ENCODE measurements around the gene GJA9.

Gene GJA9

GRCh38 chr1:38881487-38881886 is at the start of gene GJA9:
Gene GJA9 (minus strand): TSS chr1:38881587. CDS start chr1:38876098, 5,489 bp downstream.
- Mint-ChIP-seq H3K4me3 (no peak within 1 kb of the TSS), H3K27ac (no peak within 1 kb of the TSS), H3K36me3 (ENCODE audit: low read depth) (no peaks in the 10 kb centered on the region), H3K9me3 (no peaks in the 10 kb centered on the region), H3K4me1 (no peaks in the 10 kb centered on the region), H3K27me3 (ENCODE audit: low read depth, poor library complexity) (peaks cover 5% of the 10 kb centered on the region)
- DNase-seq: no peak
- TF ChIP-seq CTCF (IDR thresholded peaks at IDR 0.05): no peak

GRCh38 chr1:38929476-38929875 is 48.1 kb upstream of the GJA9 start:
- DNase-seq: peak; percentile 21
- H3K4me1 Mint-ChIP-seq: peaks cover 29% of the 10 kb centered on the region
- no peaks in the 10 kb centered on the region for H3K9me3 Mint-ChIP-seq
- no peak overlapping the region for H3K27ac Mint-ChIP-seq
- no peak overlapping the region for H3K4me3 Mint-ChIP-seq
- H3K36me3 Mint-ChIP-seq (ENCODE audit: low read depth): no peaks in the 10 kb centered on the region
- TF ChIP-seq CTCF (IDR thresholded peaks at IDR 0.05): no peak
- H3K27me3 Mint-ChIP-seq (ENCODE audit: low read depth, poor library complexity): peaks cover 12% of the 10 kb centered on the region

GRCh38 chr1:38929054-38929453 is 47.7 kb upstream of the GJA9 start:
- H3K27me3 Mint-ChIP-seq (ENCODE audit: low read depth, poor library complexity): peaks cover 7% of the 10 kb centered on the region
- no peak for TF ChIP-seq CTCF (IDR thresholded peaks at IDR 0.05)
- H3K9me3 Mint-ChIP-seq: no peaks in the 10 kb centered on the region
- peak overlapping the region; percentile 78 for H3K27ac Mint-ChIP-seq
- H3K4me1 Mint-ChIP-seq: peaks cover 29% of the 10 kb centered on the region
- H3K36me3 Mint-ChIP-seq (ENCODE audit: low read depth): no peaks in the 10 kb centered on the region
- no peak for DNase-seq
- H3K4me3 Mint-ChIP-seq: no peak overlapping the region

GRCh38 chr1:38926091-38926490 is 44.7 kb upstream of the GJA9 start:
- Mint-ChIP-seq H3K27me3 (ENCODE audit: low read depth, poor library complexity) (peaks cover 6% of the 10 kb centered on the region), H3K36me3 (ENCODE audit: low read depth) (no peaks in the 10 kb centered on the region), H3K4me3 (no peak overlapping the region), H3K4me1 (peaks cover 20% of the 10 kb centered on the region), H3K27ac (no peak overlapping the region), H3K9me3 (no peaks in the 10 kb centered on the region)
- no peak for DNase-seq
- no peak for TF ChIP-seq CTCF (IDR thresholded peaks at IDR 0.05)

GRCh38 chr1:38925391-38925790 is 44.0 kb upstream of the GJA9 start:
- peaks cover 6% of the 10 kb centered on the region for H3K27me3 Mint-ChIP-seq (ENCODE audit: low read depth, poor library complexity)
- H3K27ac Mint-ChIP-seq: no peak overlapping the region
- peaks cover 14% of the 10 kb centered on the region for H3K4me1 Mint-ChIP-seq
- TF ChIP-seq CTCF (IDR thresholded peaks at IDR 0.05): no peak
- no peaks in the 10 kb centered on the region for H3K9me3 Mint-ChIP-seq
- H3K4me3 Mint-ChIP-seq: no peak overlapping the region
- no peak for DNase-seq
- no peaks in the 10 kb centered on the region for H3K36me3 Mint-ChIP-seq (ENCODE audit: low read depth)

- Mint-ChIP-seq H3K4me3 (no peak overlapping the region), H3K27me3 (ENCODE audit: low read depth, poor library complexity) (peaks cover 6% of the 10 kb centered on the region), H3K9me3 (no peaks in the 10 kb centered on the region), H3K27ac (no peak overlapping the region), H3K4me1 (no peaks in the 10 kb centered on the region), H3K36me3 (ENCODE audit: low read depth) (no peaks in the 10 kb centered on the region)
- TF ChIP-seq CTCF (IDR thresholded peaks at IDR 0.05): no peak
- no peak for DNase-seq
These were observed 42.2 kb upstream of the GJA9 start for GRCh38 chr1:38923607-38924006.
